ENCODE data around the gene AGAP1. TPM values are rescaled to one million over a fixed set of nuclear protein-coding genes. Genes with fewer than 3 reads are reported as not detected.

Gene AGAP1
- total and polyA plus RNA-seq, 9 donors = 5.7 to 32.2 (median 20.2) TPM

GRCh38 chr2:236161082-236161462 is 667.2 kb downstream of the AGAP1 start:
- no peak for TF ChIP-seq EP300 (IDR thresholded peaks at IDR 0.05)
- TF ChIP-seq POLR2A (IDR thresholded peaks at IDR 0.05) = no peak
- TF ChIP-seq, protein P1, sequence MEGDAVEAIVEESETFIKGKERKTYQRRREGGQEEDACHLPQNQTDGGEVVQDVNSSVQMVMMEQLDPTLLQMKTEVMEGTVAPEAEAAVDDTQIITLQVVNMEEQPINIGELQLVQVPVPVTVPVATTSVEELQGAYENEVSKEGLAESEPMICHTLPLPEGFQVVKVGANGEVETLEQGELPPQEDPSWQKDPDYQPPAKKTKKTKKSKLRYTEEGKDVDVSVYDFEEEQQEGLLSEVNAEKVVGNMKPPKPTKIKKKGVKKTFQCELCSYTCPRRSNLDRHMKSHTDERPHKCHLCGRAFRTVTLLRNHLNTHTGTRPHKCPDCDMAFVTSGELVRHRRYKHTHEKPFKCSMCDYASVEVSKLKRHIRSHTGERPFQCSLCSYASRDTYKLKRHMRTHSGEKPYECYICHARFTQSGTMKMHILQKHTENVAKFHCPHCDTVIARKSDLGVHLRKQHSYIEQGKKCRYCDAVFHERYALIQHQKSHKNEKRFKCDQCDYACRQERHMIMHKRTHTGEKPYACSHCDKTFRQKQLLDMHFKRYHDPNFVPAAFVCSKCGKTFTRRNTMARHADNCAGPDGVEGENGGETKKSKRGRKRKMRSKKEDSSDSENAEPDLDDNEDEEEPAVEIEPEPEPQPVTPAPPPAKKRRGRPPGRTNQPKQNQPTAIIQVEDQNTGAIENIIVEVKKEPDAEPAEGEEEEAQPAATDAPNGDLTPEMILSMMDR (IDR thresholded peaks at IDR 0.05) = no peak
- WGBS, 3 donors = 74 to 84% (median 80%) methylated on average over 14 to 15 of the region's 15 CpGs
- H3K4me1 ChIP-seq (ENCODE audit: insufficient read depth) = peaks cover 3% of the 10 kb centered on the region
- H3K9me3 ChIP-seq = no peaks in the 10 kb centered on the region
- no peak for DNase-seq
- no peaks in the 10 kb centered on the region for H3K36me3 ChIP-seq
- no peak overlapping the region for H3K27ac ChIP-seq
- intact Hi-C loops (cut with DNase I) = no loop called here
- H3K4me3 ChIP-seq = no peak overlapping the region
- no peaks in the 10 kb centered on the region for H3K27me3 ChIP-seq

DNA sequence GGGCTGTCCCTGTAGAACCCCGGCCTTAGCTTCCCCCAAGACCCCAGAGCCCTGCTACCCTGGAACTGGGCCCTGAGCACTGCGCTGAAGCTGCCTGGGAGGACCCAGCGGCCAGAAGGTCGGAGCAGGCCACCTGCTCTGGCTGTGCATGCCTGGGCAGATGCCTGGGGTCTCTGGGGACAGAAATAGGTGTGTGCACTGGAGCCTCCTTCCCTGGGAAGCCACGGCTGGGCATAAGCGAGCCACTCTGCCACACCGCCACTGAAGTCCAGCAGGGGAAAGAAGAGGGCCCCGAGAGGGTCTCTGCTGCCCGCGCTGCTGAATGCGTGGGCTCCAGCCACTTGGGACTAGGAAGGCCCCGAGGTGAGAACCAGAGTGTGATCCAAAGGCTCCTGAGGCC is 667.7 kb downstream of the AGAP1 start:
- Histone ChIP-seq H3K36me3 (no peaks in the 10 kb centered on the region), H3K9me3 (no peaks in the 10 kb centered on the region), H3K4me1 (ENCODE audit: insufficient read depth) (peaks cover 3% of the 10 kb centered on the region), H3K27me3 (no peaks in the 10 kb centered on the region), H3K4me3 (no peak overlapping the region), H3K27ac (no peak overlapping the region)
- DNase-seq = no peak
- TF ChIP-seq, protein P1 (IDR thresholded peaks at IDR 0.05) = no peak
- TF ChIP-seq POLR2A (IDR thresholded peaks at IDR 0.05) (no peak), EP300 (IDR thresholded peaks at IDR 0.05) (no peak)
- 91 to 92% (median 92%) methylated on average over 11 to 12 of the region's 12 CpGs for WGBS, 3 donors
- intact Hi-C loops (cut with DNase I) = no loop called here

GRCh38 chr2:236162031-236162845 is 668.4 kb downstream of the AGAP1 start:
- no peaks in the 10 kb centered on the region for H3K9me3 ChIP-seq
- no peaks in the 10 kb centered on the region for H3K36me3 ChIP-seq
- 69 to 74% (median 72%) methylated on average over 16 of the region's 16 CpGs for WGBS, 3 donors
- intact Hi-C loops (cut with DNase I) = no loop called here
- no peak overlapping the region for H3K4me3 ChIP-seq
- no peak overlapping the region for H3K27ac ChIP-seq
- H3K4me1 ChIP-seq (ENCODE audit: insufficient read depth) = peaks cover 7% of the 10 kb centered on the region
- DNase-seq = no peak
- TF ChIP-seq, protein P1 (IDR thresholded peaks at IDR 0.05) = no peak
- TF ChIP-seq POLR2A (IDR thresholded peaks at IDR 0.05) (no peak), EP300 (IDR thresholded peaks at IDR 0.05) (no peak)
- H3K27me3 ChIP-seq = no peaks in the 10 kb centered on the region

DNA sequence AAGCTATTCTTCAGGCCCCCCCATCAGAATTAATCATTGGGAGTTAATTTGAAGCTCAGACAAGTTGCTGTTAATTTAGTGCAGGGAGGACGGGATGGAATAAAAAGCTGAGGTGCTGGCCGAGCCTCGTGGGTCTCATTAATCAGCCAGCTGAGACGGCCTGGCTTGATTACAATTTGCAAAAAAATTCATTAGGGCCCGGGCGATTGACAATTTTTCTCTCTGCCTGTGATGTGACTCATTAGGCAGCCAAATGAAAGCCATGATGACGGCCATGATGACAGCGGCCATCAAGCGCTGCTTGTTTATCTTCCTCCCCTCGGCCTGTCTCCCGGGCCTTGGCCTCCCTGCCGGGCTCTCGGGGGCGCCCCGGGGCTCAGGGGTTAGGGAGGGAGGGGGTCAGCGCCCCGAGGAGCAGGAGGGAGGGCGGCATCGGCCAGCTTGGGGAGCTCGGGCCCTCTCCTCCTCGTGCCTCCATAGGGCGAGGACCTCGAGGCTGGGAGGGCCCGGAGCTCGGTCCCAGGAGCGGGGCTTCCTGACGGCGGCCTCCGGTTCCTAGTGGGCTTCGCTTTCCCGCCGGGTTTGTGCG is 669.1 kb downstream of the AGAP1 start:
- no peak for DNase-seq
- Histone ChIP-seq H3K36me3 (no peaks in the 10 kb centered on the region), H3K4me1 (ENCODE audit: insufficient read depth) (peaks cover 10% of the 10 kb centered on the region), H3K9me3 (no peaks in the 10 kb centered on the region), H3K4me3 (no peak overlapping the region), H3K27ac (no peak overlapping the region), H3K27me3 (no peaks in the 10 kb centered on the region)
- TF ChIP-seq POLR2A (IDR thresholded peaks at IDR 0.05) = no peak
- TF ChIP-seq EP300 (IDR thresholded peaks at IDR 0.05) = no peak
- TF ChIP-seq, protein P1 (IDR thresholded peaks at IDR 0.05) = no peak
- WGBS, 3 donors = 46 to 68% (median 50%) methylated on average over 29 to 33 of the region's 33 CpGs
- intact Hi-C loops (cut with DNase I) = no loop called here
